ENCODE results near the gene CMC1.

The CMC1 gene

DNA sequence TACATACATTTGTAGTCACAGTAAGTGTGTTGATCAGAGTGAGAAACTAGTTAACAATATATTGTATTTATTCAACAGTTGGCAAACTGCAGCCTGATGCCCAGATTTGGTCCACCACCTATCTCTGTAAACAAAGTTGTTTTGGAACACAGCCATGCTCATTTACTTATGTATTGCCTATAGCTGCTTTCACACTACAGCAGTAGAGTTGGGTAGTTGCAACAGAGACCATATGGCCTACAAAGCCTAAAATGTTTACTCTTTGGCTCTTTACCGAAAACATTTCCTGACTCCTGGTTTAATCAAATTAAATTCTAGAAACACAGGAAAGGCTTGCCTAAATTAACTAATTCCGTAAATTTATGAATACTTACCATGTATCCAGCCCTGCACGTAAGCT lies 39.4 kb downstream of the CMC1 start:
- no peak for TF ChIP-seq CTCF (conservative IDR thresholded peaks at IDR 0.05; ENCODE audit: low read depth, low read length)
- no peak for DNase-seq (ENCODE audit: low read depth)
- H3K4me3 ChIP-seq (ENCODE audit: low read depth, low read length): no peak overlapping the region

DNA sequence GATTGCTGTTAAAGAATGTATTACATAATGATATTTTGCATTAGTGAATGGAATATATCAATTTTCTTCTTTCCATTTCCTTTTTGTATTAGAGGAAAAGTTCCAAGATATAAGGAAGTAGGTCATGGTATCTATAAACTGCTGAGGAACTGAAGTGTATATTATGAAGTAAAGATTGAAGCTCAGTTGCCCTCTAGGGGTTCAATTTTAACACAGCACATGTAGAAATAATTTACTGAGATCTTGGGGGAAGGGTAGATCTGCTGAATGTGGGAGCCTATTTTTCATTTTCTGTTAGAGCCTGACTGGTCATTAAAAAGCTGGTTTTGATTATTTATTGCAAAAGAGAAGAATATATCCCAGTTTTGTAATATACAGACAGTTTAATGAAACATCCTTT lies 45.2 kb downstream of the CMC1 start:
- peak; percentile 71 for DNase-seq (ENCODE audit: low read depth)
- TF ChIP-seq CTCF (conservative IDR thresholded peaks at IDR 0.05; ENCODE audit: low read depth, low read length): peak; percentile 65

GRCh38 chr3:28287046-28287445 lies 45.6 kb downstream of the CMC1 start:
- TF ChIP-seq CTCF (conservative IDR thresholded peaks at IDR 0.05; ENCODE audit: low read depth, low read length): no peak

More for the DNA sequence above, 45.2 kb downstream of the CMC1 start:
- no peak overlapping the region for H3K4me3 ChIP-seq (ENCODE audit: low read depth, low read length)

DNA sequence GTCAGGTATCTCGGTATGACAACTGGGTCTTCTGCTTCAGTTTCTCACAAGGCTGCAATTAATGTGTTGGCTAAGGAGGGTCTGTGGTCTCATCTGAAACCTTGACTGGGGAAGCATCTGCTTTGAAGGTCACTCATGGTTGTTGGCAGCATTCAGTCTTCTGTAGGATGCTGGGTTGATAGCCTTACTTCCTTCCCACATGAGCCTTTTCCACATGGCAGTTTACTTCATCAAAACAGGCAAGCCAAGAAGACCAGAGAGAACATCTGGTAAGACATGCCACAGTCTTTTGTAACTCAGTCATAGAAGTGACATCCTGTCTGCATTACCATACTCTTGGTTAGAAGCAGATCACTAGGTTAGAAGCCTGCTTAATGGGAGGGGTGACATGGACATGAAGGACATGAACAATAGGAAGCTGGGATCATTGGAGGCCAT lies 49.5 kb downstream of the CMC1 start:
- TF ChIP-seq CTCF (conservative IDR thresholded peaks at IDR 0.05; ENCODE audit: low read depth, low read length): no peak
- H3K4me3 ChIP-seq (ENCODE audit: low read depth, low read length): no peak overlapping the region
- no peak for DNase-seq (ENCODE audit: low read depth)

More at GRCh38 chr3:28287046-28287445, 45.6 kb downstream of the CMC1 start:
- H3K4me3 ChIP-seq (ENCODE audit: low read depth, low read length): no peak overlapping the region
- no peak for DNase-seq (ENCODE audit: low read depth)

DNA sequence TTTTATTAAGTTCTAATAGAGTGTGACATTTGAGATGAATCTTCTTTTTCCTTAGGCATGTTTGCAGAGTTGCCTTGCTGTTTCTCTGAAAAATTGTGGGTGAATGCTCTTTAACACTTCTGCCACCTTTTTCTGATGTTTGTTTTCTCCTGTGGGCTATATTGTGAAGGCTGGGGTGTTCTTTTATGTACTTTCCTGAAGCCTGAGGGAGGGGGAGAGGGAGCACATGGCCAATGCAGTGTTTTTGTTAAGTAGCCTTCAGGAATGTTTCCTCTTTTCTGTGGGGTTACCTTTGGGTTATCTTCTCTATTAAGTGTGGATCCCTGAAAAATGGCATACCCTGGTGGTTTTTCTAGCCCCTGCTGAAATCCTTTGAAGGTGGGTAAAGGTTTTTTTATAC lies 50.2 kb downstream of the CMC1 start:
- no peak for DNase-seq (ENCODE audit: low read depth)
- no peak for TF ChIP-seq CTCF (conservative IDR thresholded peaks at IDR 0.05; ENCODE audit: low read depth, low read length)

DNA sequence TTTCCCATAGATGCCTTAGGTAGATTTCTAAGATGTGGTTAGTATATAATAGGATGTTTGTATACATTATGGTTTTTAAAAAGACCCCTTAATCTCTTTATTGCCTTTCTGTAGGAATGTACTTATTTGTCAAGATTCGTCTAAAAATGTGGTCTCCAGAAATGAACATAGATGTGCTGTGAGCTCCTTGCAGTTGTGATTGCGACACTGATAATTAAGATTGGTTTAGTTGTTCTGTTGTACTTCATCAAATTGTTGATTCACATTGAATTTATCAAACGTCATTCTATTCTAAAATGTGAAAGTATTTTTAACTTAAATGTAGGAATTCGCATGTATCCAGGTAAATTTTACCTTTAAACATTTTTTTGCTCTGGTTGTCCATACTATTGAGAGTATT lies 51.2 kb downstream of the CMC1 start:
- DNase-seq (ENCODE audit: low read depth): no peak
- no peak overlapping the region for H3K4me3 ChIP-seq (ENCODE audit: low read depth, low read length)
- no peak for TF ChIP-seq CTCF (conservative IDR thresholded peaks at IDR 0.05; ENCODE audit: low read depth, low read length)

More for the DNA sequence above, 50.2 kb downstream of the CMC1 start:
- no peak overlapping the region for H3K4me3 ChIP-seq (ENCODE audit: low read depth, low read length)

- H3K4me3 ChIP-seq (ENCODE audit: low read depth, low read length): peak overlapping the region; percentile 28
- TF ChIP-seq CTCF (conservative IDR thresholded peaks at IDR 0.05; ENCODE audit: low read depth, low read length): no peak
- DNase-seq (ENCODE audit: low read depth): peak; percentile 30
Measured at GRCh38 chr3:28294667-28295413, 53.4 kb downstream of the CMC1 start.

Measured in choroid plexus epithelial cell (primary cell).